ENCODE results near the gene YPEL3.
"Not testable (repeated sequence)": the region's sequence is repeated elsewhere in the genome, so short reads cannot be mapped to it uniquely, and the experiment has no call there.

YPEL3 gene

GRCh38 chr16:30119428-30119827 is 23.4 kb upstream of the YPEL3 start:
- no peak for DNase-seq
- peaks cover 27% of the 10 kb centered on the region for H3K36me3 ChIP-seq (ENCODE audit: control insufficient read depth, insufficient read depth, low read length)
- H3K27ac ChIP-seq (ENCODE audit: insufficient read depth, low read length, poor library complexity, severe bottlenecking), result no peak overlapping the region
- H3K4me1 ChIP-seq (ENCODE audit: control insufficient read depth, insufficient read depth, low read length, poor library complexity, severe bottlenecking), result peaks cover 18% of the 10 kb centered on the region
- no peaks in the 10 kb centered on the region for H3K27me3 ChIP-seq (replicated peaks; ENCODE audit: control insufficient read depth, insufficient read depth, low read length, poor library complexity, severe bottlenecking)
- no peak overlapping the region for H3K4me3 ChIP-seq (ENCODE audit: insufficient read depth, low read depth, low read length, poor library complexity, severe bottlenecking)
- no peaks in the 10 kb centered on the region for H3K9me3 ChIP-seq (ENCODE audit: control insufficient read depth, low read length)

GRCh38 chr16:30117768-30118167 is 21.8 kb upstream of the YPEL3 start:
- peaks cover 30% of the 10 kb centered on the region for H3K4me1 ChIP-seq (ENCODE audit: control insufficient read depth, insufficient read depth, low read length, poor library complexity, severe bottlenecking)
- no peak overlapping the region for H3K4me3 ChIP-seq (ENCODE audit: insufficient read depth, low read depth, low read length, poor library complexity, severe bottlenecking)
- H3K9me3 ChIP-seq (ENCODE audit: control insufficient read depth, low read length), result no peaks in the 10 kb centered on the region
- peaks cover 31% of the 10 kb centered on the region for H3K36me3 ChIP-seq (ENCODE audit: control insufficient read depth, insufficient read depth, low read length)
- H3K27ac ChIP-seq (ENCODE audit: insufficient read depth, low read length, poor library complexity, severe bottlenecking), result no peak overlapping the region
- no peaks in the 10 kb centered on the region for H3K27me3 ChIP-seq (replicated peaks; ENCODE audit: control insufficient read depth, insufficient read depth, low read length, poor library complexity, severe bottlenecking)
- no peak for DNase-seq

- Histone ChIP-seq H3K4me3 (ENCODE audit: insufficient read depth, low read depth, low read length, poor library complexity, severe bottlenecking) (no peak overlapping the region), H3K27ac (ENCODE audit: insufficient read depth, low read length, poor library complexity, severe bottlenecking) (no peak overlapping the region), H3K36me3 (ENCODE audit: control insufficient read depth, insufficient read depth, low read length) (peaks cover 36% of the 10 kb centered on the region), H3K27me3 (replicated peaks; ENCODE audit: control insufficient read depth, insufficient read depth, low read length, poor library complexity, severe bottlenecking) (no peaks in the 10 kb centered on the region), H3K4me1 (ENCODE audit: control insufficient read depth, insufficient read depth, low read length, poor library complexity, severe bottlenecking) (peaks cover 21% of the 10 kb centered on the region), H3K9me3 (ENCODE audit: control insufficient read depth, low read length) (no peaks in the 10 kb centered on the region)
- DNase-seq, result no peak
Measured at GRCh38 chr16:30116291-30117207, 20.5 kb upstream of the YPEL3 start.

GRCh38 chr16:30115238-30115637 is 19.2 kb upstream of the YPEL3 start:
- Histone ChIP-seq H3K9me3 (ENCODE audit: control insufficient read depth, low read length) (no peaks in the 10 kb centered on the region), H3K27me3 (replicated peaks; ENCODE audit: control insufficient read depth, insufficient read depth, low read length, poor library complexity, severe bottlenecking) (no peaks in the 10 kb centered on the region), H3K36me3 (ENCODE audit: control insufficient read depth, insufficient read depth, low read length) (peaks cover 40% of the 10 kb centered on the region), H3K4me1 (ENCODE audit: control insufficient read depth, insufficient read depth, low read length, poor library complexity, severe bottlenecking) (peaks cover 21% of the 10 kb centered on the region), H3K27ac (ENCODE audit: insufficient read depth, low read length, poor library complexity, severe bottlenecking) (peak overlapping the region; percentile 45), H3K4me3 (ENCODE audit: insufficient read depth, low read depth, low read length, poor library complexity, severe bottlenecking) (no peak overlapping the region)
- peak in 1 of 3 donors; percentile 12 for DNase-seq

GRCh38 chr16:30114833-30115232 is 18.8 kb upstream of the YPEL3 start:
- Histone ChIP-seq H3K4me1 (ENCODE audit: control insufficient read depth, insufficient read depth, low read length, poor library complexity, severe bottlenecking) (peaks cover 21% of the 10 kb centered on the region), H3K36me3 (ENCODE audit: control insufficient read depth, insufficient read depth, low read length) (peaks cover 38% of the 10 kb centered on the region)
- not testable (repeated sequence) for H3K9me3 ChIP-seq (ENCODE audit: control insufficient read depth, low read length); DNase-seq; H3K27me3 ChIP-seq (replicated peaks; ENCODE audit: control insufficient read depth, insufficient read depth, low read length, poor library complexity, severe bottlenecking); H3K4me3 ChIP-seq (ENCODE audit: insufficient read depth, low read depth, low read length, poor library complexity, severe bottlenecking); H3K27ac ChIP-seq (ENCODE audit: insufficient read depth, low read length, poor library complexity, severe bottlenecking)

GRCh38 chr16:30114411-30114810 is 18.4 kb upstream of the YPEL3 start:
- H3K36me3 ChIP-seq (ENCODE audit: control insufficient read depth, insufficient read depth, low read length), result peaks cover 34% of the 10 kb centered on the region
- no peaks in the 10 kb centered on the region for H3K9me3 ChIP-seq (ENCODE audit: control insufficient read depth, low read length)
- no peak overlapping the region for H3K4me3 ChIP-seq (ENCODE audit: insufficient read depth, low read depth, low read length, poor library complexity, severe bottlenecking)
- no peaks in the 10 kb centered on the region for H3K27me3 ChIP-seq (replicated peaks; ENCODE audit: control insufficient read depth, insufficient read depth, low read length, poor library complexity, severe bottlenecking)
- no peak for DNase-seq
- H3K27ac ChIP-seq (ENCODE audit: insufficient read depth, low read length, poor library complexity, severe bottlenecking), result no peak overlapping the region
- H3K4me1 ChIP-seq (ENCODE audit: control insufficient read depth, insufficient read depth, low read length, poor library complexity, severe bottlenecking), result peaks cover 21% of the 10 kb centered on the region

GRCh38 chr16:30113711-30114333 is 17.8 kb upstream of the YPEL3 start:
- Histone ChIP-seq H3K4me3 (ENCODE audit: insufficient read depth, low read depth, low read length, poor library complexity, severe bottlenecking) (no peak overlapping the region), H3K4me1 (ENCODE audit: control insufficient read depth, insufficient read depth, low read length, poor library complexity, severe bottlenecking) (peaks cover 21% of the 10 kb centered on the region), H3K27ac (ENCODE audit: insufficient read depth, low read length, poor library complexity, severe bottlenecking) (peak overlapping the region; percentile 6), H3K27me3 (replicated peaks; ENCODE audit: control insufficient read depth, insufficient read depth, low read length, poor library complexity, severe bottlenecking) (no peaks in the 10 kb centered on the region), H3K36me3 (ENCODE audit: control insufficient read depth, insufficient read depth, low read length) (peaks cover 31% of the 10 kb centered on the region), H3K9me3 (ENCODE audit: control insufficient read depth, low read length) (no peaks in the 10 kb centered on the region)
- no peak for DNase-seq

- Histone ChIP-seq H3K9me3 (ENCODE audit: control insufficient read depth, low read length) (no peaks in the 10 kb centered on the region), H3K27me3 (replicated peaks; ENCODE audit: control insufficient read depth, insufficient read depth, low read length, poor library complexity, severe bottlenecking) (no peaks in the 10 kb centered on the region), H3K36me3 (ENCODE audit: control insufficient read depth, insufficient read depth, low read length) (peaks cover 33% of the 10 kb centered on the region), H3K4me1 (ENCODE audit: control insufficient read depth, insufficient read depth, low read length, poor library complexity, severe bottlenecking) (peaks cover 21% of the 10 kb centered on the region), H3K4me3 (ENCODE audit: insufficient read depth, low read depth, low read length, poor library complexity, severe bottlenecking) (no peak within 1 kb of the TSS), H3K27ac (ENCODE audit: insufficient read depth, low read length, poor library complexity, severe bottlenecking) (peak within 1 kb of the TSS; percentile 6)
- no peak for DNase-seq
Measured at GRCh38 chr16:30113031-30113710, 17.2 kb upstream of the YPEL3 start, which contains the start of gene GDPD3. TSS of gene GDPD3 (minus strand) at chr16:30113537. CDS start at chr16:30113478, 59 bp downstream.

- H3K4me1 ChIP-seq (ENCODE audit: control insufficient read depth, insufficient read depth, low read length, poor library complexity, severe bottlenecking), result peaks cover 21% of the 10 kb centered on the region
- H3K27ac ChIP-seq (ENCODE audit: insufficient read depth, low read length, poor library complexity, severe bottlenecking), result no peak overlapping the region
- H3K9me3 ChIP-seq (ENCODE audit: control insufficient read depth, low read length), result no peaks in the 10 kb centered on the region
- H3K27me3 ChIP-seq (replicated peaks; ENCODE audit: control insufficient read depth, insufficient read depth, low read length, poor library complexity, severe bottlenecking), result no peaks in the 10 kb centered on the region
- H3K4me3 ChIP-seq (ENCODE audit: insufficient read depth, low read depth, low read length, poor library complexity, severe bottlenecking), result no peak overlapping the region
- peak in 2 of 3 donors; percentile 19 to 43 for DNase-seq
- peaks cover 30% of the 10 kb centered on the region for H3K36me3 ChIP-seq (ENCODE audit: control insufficient read depth, insufficient read depth, low read length)
Measured at GRCh38 chr16:30112197-30113030, 16.4 kb upstream of the YPEL3 start.

Measured in effector memory CD4-positive, alpha-beta T cell (primary cell).